ENCODE measurements around the gene NKTR.

GRCh38 chr3:42572278-42572677 is 28.2 kb upstream of the NKTR start:
- TF ChIP-seq CTCF (IDR thresholded peaks at IDR 0.05; ENCODE audit: poor library complexity, severe bottlenecking) (no peak), POLR2AphosphoS5 (IDR thresholded peaks at IDR 0.05) (no peak), MXI1 (conservative IDR thresholded peaks at IDR 0.05; ENCODE audit: poor library complexity, severe bottlenecking) (no peak), RAD21 (conservative IDR thresholded peaks at IDR 0.05) (no peak), REST (IDR thresholded peaks at IDR 0.05; ENCODE audit: borderline replicate concordance) (no peak)

All from neural cell (in vitro differentiated cells).